Measurements from ENCODE around the gene KLHL30.
A peak's percentile ranks its signal among the peaks of the same experiment; 100 is the strongest.

The KLHL30 gene

DNA sequence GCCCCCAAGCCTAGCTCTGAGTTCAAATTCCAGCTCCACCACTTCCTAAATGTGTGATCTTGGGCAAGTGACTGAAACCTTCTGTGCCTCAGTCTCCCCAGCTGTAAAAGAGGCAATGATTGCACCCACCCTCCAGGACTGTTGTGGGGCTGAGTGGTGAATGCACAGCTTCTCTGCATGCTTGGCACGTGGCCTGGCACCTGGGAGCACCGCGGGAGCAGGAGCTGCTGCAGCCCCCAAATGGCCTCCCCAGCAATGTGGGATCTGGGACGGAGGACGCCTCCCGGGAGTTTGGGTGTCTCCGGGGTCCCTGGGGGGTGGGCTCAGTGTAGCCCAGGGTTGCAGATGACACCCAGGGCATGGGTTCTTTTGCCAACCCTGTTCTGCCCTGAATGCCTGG is 1.6 kb downstream of the KLHL30 start:
- H3K4me1 ChIP-seq (ENCODE audit: control insufficient read depth, insufficient read depth, low read length): peaks cover 21% of the 10 kb centered on the region
- no peaks in the 10 kb centered on the region for H3K27me3 ChIP-seq (replicated peaks; ENCODE audit: control insufficient read depth, insufficient read depth, low read length)
- no peak overlapping the region for H3K9ac ChIP-seq (ENCODE audit: low read length)
- H3K36me3 ChIP-seq (ENCODE audit: control insufficient read depth, insufficient read depth, low read length, severe bottlenecking): no peaks in the 10 kb centered on the region
- no peak overlapping the region for H3K4me3 ChIP-seq (ENCODE audit: low read length)
- H3K9me3 ChIP-seq (ENCODE audit: control insufficient read depth, low read length): no peaks in the 10 kb centered on the region
- no peak for DNase-seq (ENCODE audit: low read depth)

GRCh38 chr2:238140721-238141540 is 2.5 kb downstream of the KLHL30 start:
- H3K9me3 ChIP-seq (ENCODE audit: control insufficient read depth, low read length): no peaks in the 10 kb centered on the region
- no peak overlapping the region for H3K4me3 ChIP-seq (ENCODE audit: low read length)
- DNase-seq (ENCODE audit: low read depth): no peak
- no peaks in the 10 kb centered on the region for H3K27me3 ChIP-seq (replicated peaks; ENCODE audit: control insufficient read depth, insufficient read depth, low read length)
- H3K4me1 ChIP-seq (ENCODE audit: control insufficient read depth, insufficient read depth, low read length): peaks cover 21% of the 10 kb centered on the region
- no peak overlapping the region for H3K9ac ChIP-seq (ENCODE audit: low read length)
- no peaks in the 10 kb centered on the region for H3K36me3 ChIP-seq (ENCODE audit: control insufficient read depth, insufficient read depth, low read length, severe bottlenecking)

- Histone ChIP-seq H3K27me3 (replicated peaks; ENCODE audit: control insufficient read depth, insufficient read depth, low read length) (no peaks in the 10 kb centered on the region), H3K4me1 (ENCODE audit: control insufficient read depth, insufficient read depth, low read length) (peaks cover 18% of the 10 kb centered on the region), H3K9me3 (ENCODE audit: control insufficient read depth, low read length) (no peaks in the 10 kb centered on the region), H3K36me3 (ENCODE audit: control insufficient read depth, insufficient read depth, low read length, severe bottlenecking) (no peaks in the 10 kb centered on the region), H3K4me3 (ENCODE audit: low read length) (no peak overlapping the region), H3K9ac (ENCODE audit: low read length) (no peak overlapping the region)
- no peak for DNase-seq (ENCODE audit: low read depth)
These were observed 3.3 kb downstream of the KLHL30 start for GRCh38 chr2:238141541-238142318.

GRCh38 chr2:238142382-238143205 is 4.1 kb downstream of the KLHL30 start:
- H3K4me1 ChIP-seq (ENCODE audit: control insufficient read depth, insufficient read depth, low read length): peaks cover 12% of the 10 kb centered on the region
- no peak overlapping the region for H3K9ac ChIP-seq (ENCODE audit: low read length)
- H3K4me3 ChIP-seq (ENCODE audit: low read length): no peak overlapping the region
- H3K36me3 ChIP-seq (ENCODE audit: control insufficient read depth, insufficient read depth, low read length, severe bottlenecking): no peaks in the 10 kb centered on the region
- DNase-seq (ENCODE audit: low read depth): no peak
- no peaks in the 10 kb centered on the region for H3K9me3 ChIP-seq (ENCODE audit: control insufficient read depth, low read length)
- no peaks in the 10 kb centered on the region for H3K27me3 ChIP-seq (replicated peaks; ENCODE audit: control insufficient read depth, insufficient read depth, low read length)

GRCh38 chr2:238143239-238143951 is 4.9 kb downstream of the KLHL30 start:
- Histone ChIP-seq H3K9me3 (ENCODE audit: control insufficient read depth, low read length) (no peaks in the 10 kb centered on the region), H3K4me3 (ENCODE audit: low read length) (no peak overlapping the region), H3K4me1 (ENCODE audit: control insufficient read depth, insufficient read depth, low read length) (peaks cover 10% of the 10 kb centered on the region), H3K9ac (ENCODE audit: low read length) (no peak overlapping the region), H3K36me3 (ENCODE audit: control insufficient read depth, insufficient read depth, low read length, severe bottlenecking) (no peaks in the 10 kb centered on the region), H3K27me3 (replicated peaks; ENCODE audit: control insufficient read depth, insufficient read depth, low read length) (no peaks in the 10 kb centered on the region)
- DNase-seq (ENCODE audit: low read depth): peak; percentile 63

DNA sequence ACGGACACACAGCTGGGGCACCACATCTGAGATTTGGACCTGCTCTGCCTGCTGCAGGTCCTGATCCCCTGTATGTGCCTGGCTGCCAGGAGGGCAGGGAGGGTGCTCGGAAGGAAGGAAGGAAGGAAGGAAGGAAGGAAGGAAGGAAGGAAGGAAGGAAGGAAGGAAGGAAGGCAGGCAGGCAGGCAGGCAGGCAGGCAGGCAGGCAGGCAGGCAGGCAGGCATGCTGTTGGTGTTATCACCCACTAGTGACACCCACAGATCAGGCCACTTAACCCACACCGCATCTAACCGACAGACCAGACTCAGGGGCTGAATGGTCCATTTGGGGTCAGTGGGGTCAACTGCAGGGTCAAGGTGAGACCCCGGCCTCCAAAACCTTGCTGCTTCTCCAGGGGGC is 5.8 kb downstream of the KLHL30 start:
- no peak overlapping the region for H3K4me3 ChIP-seq (ENCODE audit: low read length)
- DNase-seq (ENCODE audit: low read depth): no peak
- no peak overlapping the region for H3K9ac ChIP-seq (ENCODE audit: low read length)
- peaks cover 10% of the 10 kb centered on the region for H3K4me1 ChIP-seq (ENCODE audit: control insufficient read depth, insufficient read depth, low read length)
- H3K27me3 ChIP-seq (replicated peaks; ENCODE audit: control insufficient read depth, insufficient read depth, low read length): no peaks in the 10 kb centered on the region
- no peaks in the 10 kb centered on the region for H3K36me3 ChIP-seq (ENCODE audit: control insufficient read depth, insufficient read depth, low read length, severe bottlenecking)
- H3K9me3 ChIP-seq (ENCODE audit: control insufficient read depth, low read length): no peaks in the 10 kb centered on the region

DNA sequence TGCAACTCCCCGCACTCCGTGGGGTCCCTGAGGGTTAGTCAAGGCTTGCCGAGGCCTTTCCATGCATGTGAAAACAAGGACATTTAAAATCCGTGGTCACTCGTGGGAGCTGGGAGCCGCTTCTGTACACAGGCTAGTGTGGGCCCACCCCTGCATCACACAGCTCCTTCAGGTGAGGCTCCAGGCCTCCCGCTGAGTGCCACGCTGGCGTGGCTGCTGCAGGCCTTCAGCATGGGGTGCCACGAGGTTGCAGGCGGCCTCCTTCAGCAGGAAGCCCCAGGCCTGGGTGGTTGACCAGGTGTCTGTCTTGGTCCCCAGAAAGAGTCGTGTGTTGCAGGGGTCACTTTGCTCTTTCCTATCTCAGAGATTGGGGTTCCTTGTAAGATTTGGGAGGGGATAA is 6.6 kb downstream of the KLHL30 start:
- no peak overlapping the region for H3K4me3 ChIP-seq (ENCODE audit: low read length)
- H3K27me3 ChIP-seq (replicated peaks; ENCODE audit: control insufficient read depth, insufficient read depth, low read length): no peaks in the 10 kb centered on the region
- DNase-seq (ENCODE audit: low read depth): no peak
- no peaks in the 10 kb centered on the region for H3K36me3 ChIP-seq (ENCODE audit: control insufficient read depth, insufficient read depth, low read length, severe bottlenecking)
- peaks cover 10% of the 10 kb centered on the region for H3K4me1 ChIP-seq (ENCODE audit: control insufficient read depth, insufficient read depth, low read length)
- H3K9me3 ChIP-seq (ENCODE audit: control insufficient read depth, low read length): no peaks in the 10 kb centered on the region
- H3K9ac ChIP-seq (ENCODE audit: low read length): no peak overlapping the region

DNA sequence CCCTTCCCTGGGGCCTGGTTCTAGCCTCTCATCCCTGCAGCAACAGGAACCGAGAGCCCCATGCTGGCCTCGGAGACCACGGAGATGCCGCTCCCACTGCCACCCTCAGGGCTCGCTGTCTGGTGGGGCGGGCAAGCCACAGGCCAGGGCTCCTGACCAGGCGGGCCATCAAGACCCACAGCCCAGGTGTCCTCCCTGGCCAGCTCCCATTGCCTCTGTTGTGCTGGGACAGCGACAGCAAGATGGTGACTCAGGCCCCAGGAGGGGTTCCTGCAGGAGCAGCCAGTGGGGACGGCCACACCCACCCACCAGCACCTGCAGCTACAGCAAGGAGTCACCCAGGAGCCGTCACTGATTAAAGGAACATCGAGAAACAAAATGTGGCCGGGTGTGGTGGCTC is 7.4 kb downstream of the KLHL30 start:
- no peaks in the 10 kb centered on the region for H3K9me3 ChIP-seq (ENCODE audit: control insufficient read depth, low read length)
- H3K36me3 ChIP-seq (ENCODE audit: control insufficient read depth, insufficient read depth, low read length, severe bottlenecking): no peaks in the 10 kb centered on the region
- H3K27me3 ChIP-seq (replicated peaks; ENCODE audit: control insufficient read depth, insufficient read depth, low read length): no peaks in the 10 kb centered on the region
- no peak overlapping the region for H3K9ac ChIP-seq (ENCODE audit: low read length)
- peaks cover 10% of the 10 kb centered on the region for H3K4me1 ChIP-seq (ENCODE audit: control insufficient read depth, insufficient read depth, low read length)
- no peak for DNase-seq (ENCODE audit: low read depth)
- H3K4me3 ChIP-seq (ENCODE audit: low read length): no peak overlapping the region

DNA sequence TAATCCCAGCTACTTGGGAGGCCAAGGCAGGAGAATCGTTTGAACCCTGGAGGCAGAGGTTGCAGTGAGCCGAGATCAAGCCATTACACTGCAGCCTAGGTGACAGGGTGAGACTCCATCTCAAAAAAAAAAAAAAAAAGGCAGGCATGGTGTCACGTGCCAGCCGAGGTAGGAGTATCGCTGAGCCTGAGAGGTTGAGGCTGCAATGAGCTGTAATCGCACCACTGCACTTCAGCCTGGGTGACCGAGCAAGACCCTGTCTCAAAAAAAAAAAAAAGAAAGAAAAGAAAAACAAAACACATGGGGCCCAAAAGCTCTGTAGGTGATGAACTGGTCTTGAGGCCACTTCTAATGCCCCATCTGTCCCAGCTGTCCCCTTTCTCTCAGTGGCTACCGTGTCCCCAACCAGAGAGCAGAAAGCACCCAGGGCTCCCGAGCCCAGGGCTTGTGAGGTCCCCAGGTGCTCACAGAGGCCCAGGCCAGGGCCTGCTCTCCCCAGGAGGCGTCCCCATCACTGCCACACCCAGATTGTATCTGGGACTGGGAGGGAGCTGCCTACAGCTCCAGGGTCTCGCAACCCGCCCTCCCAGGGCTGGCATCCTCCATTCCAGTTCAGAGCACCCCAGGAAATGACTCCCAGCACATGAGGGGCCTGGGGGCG is 8.5 kb downstream of the KLHL30 start:
- Histone ChIP-seq H3K9me3 (ENCODE audit: control insufficient read depth, low read length) (no peaks in the 10 kb centered on the region), H3K27me3 (replicated peaks; ENCODE audit: control insufficient read depth, insufficient read depth, low read length) (no peaks in the 10 kb centered on the region), H3K9ac (ENCODE audit: low read length) (no peak overlapping the region), H3K4me1 (ENCODE audit: control insufficient read depth, insufficient read depth, low read length) (peaks cover 10% of the 10 kb centered on the region), H3K4me3 (ENCODE audit: low read length) (no peak overlapping the region), H3K36me3 (ENCODE audit: control insufficient read depth, insufficient read depth, low read length, severe bottlenecking) (no peaks in the 10 kb centered on the region)
- DNase-seq (ENCODE audit: low read depth): no peak

- Histone ChIP-seq H3K4me3 (ENCODE audit: low read length) (no peak overlapping the region), H3K9me3 (ENCODE audit: control insufficient read depth, low read length) (no peaks in the 10 kb centered on the region), H3K36me3 (ENCODE audit: control insufficient read depth, insufficient read depth, low read length, severe bottlenecking) (no peaks in the 10 kb centered on the region), H3K27me3 (replicated peaks; ENCODE audit: control insufficient read depth, insufficient read depth, low read length) (no peaks in the 10 kb centered on the region), H3K4me1 (ENCODE audit: control insufficient read depth, insufficient read depth, low read length) (peaks cover under 1% of the 10 kb centered on the region), H3K9ac (ENCODE audit: low read length) (no peak overlapping the region)
- no peak for DNase-seq (ENCODE audit: low read depth)
These were observed 10.5 kb downstream of the KLHL30 start for GRCh38 chr2:238148981-238149380.

Data from adipocyte (in vitro differentiated cells).